NCI-H69 (cell line): Measurements from ENCODE around the gene USP7.
"Not testable (repeated sequence)": the region's sequence is repeated elsewhere in the genome, so short reads cannot be mapped to it uniquely, and the experiment has no call there.

Experiments used
- DNase-seq: peaks from one replicate; lab custom pipeline; 2025; lab: John Stamatoyannopoulos, UW

The USP7 gene

DNA sequence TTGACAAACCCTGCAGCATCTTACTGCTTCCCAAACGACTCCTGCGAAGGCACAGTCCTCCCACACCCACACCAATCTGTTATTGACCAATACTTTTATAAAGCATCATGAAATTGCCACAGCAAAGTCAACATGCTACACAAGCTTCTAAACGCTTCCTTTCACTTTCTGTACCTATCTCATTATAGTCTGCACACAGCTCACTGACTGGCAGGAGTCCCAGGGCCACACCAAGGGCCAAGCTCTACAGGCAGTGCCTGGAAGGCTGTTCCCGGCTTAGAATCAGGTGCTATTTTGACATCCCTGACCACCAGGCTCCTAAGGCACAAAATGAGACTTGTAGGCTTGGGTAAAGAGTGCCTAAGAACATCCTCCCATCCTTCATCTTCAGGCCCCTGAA is 39.5 kb downstream of the USP7 start:
- no peak for DNase-seq

DNA sequence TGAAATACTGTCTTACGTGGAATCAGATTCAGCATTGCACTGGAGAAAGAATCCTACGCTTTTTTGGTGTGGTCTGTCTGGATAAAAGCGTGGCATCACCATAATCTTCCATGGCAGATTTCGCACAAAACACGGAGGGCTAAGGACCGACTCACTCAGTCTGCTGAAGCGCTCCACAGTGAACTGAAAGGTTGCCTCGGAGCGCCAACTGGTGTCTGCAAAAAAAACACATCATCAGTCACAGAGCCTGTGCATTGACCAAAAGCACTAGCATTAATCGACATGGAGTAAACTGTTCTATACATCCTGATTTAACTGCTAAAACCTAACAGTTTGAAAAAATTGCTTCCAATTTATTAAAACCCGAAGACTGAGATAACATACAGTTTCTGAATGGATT is 40.5 kb downstream of the USP7 start:
- no peak for DNase-seq

DNA sequence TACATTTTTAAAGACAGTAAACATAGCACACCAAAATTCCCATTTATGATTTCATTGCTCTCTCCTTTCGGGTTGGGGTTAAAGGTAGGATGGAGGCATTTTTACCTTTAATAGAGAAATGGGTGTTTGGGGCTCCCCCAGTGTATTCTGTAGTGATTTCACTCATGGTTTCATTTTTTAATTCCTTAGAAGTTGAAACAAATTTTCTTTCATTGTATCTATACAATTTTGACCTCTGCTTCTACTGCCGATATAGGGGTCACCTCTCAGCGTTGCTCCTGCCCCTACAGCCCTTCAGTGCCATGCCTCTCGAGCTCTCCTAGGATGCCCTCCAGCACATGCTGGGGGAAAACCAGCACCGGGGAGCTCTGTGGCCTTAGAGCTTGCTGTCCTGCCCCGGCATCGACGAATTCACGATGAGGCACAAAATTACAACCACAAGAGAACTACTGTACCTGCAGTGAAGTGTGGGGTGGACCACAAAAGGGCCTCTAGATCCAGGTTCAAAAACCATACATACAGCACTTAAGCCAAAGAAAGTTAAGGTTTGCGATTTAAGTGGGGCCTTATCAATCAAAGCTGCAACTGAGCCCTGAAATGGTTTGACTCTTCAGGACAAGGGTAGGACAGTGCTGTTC is 42.2 kb downstream of the USP7 start:
- no peak for DNase-seq

GRCh38 chr16:8920645-8921346 is 42.9 kb downstream of the USP7 start:
- no peak for DNase-seq

GRCh38 chr16:8919934-8920462 is 43.7 kb downstream of the USP7 start:
- DNase-seq, result peak; percentile 61

DNA sequence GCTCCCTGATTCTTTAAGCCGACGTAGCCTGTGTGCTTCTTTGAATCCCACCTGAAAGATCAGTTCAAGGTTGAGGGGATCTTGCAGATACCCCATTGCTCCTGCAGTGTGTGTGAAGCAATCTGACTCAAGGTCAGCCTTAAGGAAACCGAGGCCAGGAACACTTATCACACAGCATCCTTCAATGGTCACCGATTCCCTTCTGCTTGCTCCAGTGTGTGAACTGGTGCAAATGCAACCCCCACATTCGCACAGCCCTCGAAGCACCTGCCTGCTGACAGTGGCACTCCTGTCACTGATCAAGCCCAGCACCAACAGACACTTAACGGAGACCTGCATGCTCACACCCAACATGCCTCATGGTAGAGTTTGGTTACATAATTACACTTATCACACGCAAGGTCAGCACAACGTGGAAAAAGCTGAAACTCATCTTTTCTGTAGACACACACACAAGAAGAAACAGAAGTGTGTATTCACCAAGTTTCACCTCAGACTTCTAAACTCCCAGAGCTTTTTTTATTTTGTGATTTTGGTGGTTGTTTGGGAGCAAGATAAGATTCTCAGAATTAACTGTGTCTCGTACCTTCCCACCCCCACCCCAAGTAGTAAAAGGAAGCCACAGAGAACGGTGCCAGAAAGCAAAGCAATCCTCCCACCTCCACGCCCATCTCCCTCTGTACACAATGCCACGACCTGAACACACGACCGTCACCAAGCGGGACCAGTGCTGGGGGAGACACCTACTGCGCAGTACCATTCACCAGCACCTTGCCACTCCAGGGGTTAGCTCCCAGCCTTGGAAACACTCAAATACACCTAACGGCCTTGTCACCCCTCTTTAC is 44.4 kb downstream of the USP7 start:
- DNase-seq, result no peak

DNA sequence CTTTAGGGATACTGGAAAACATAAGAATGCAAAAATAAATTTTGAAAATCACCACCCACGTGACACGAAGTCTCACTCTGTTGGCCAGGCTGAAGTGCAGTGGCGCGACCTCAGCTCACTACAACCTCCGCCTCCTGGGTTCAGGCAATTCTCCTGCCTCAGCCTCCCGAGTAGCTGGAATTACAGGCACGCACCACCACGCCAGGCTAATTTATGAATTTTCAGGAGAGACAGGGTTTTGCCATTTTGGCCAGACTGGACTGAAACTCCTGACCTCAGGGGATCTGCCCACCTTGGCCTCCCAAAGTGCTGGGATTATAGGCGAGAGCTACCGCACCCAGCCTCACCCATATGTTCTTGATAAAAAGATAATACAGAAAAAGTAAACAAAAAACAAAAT is 46.4 kb downstream of the USP7 start:
- DNase-seq, result not testable (repeated sequence)

GRCh38 chr16:8916541-8917225 is 47.0 kb downstream of the USP7 start:
- DNase-seq, result no peak

DNA sequence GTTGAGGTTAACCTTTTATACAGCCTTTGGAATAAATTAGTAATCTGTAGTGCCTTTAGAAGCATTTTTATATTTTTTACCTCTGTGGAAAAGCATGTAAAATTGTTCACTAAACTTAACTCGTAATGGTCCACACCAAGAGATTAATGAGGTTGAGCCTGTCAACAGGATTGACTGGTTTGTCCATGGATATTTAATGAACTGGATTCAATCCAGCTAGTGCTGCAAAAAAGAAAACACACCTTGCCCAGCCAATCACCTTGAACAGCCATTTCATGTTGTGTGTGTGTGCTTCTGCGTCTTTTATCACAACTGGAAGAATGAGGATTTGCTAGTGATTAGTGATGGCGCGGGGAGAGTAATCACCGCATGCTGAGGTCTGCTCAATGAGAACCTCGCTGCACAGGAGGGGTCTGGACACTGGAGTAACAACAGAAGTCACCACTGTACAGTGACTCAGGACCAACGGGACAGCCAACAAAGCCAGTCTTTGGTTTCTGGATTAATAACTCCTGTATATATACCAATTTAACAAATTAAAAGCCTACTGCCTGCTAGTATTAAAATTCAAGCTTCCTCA is 47.9 kb downstream of the USP7 start:
- DNase-seq, result no peak

- DNase-seq, result no peak
Observed at GRCh38 chr16:8914098-8914497, 49.6 kb downstream of the USP7 start.

- no peak for DNase-seq
Observed at GRCh38 chr16:8912793-8913192, 50.9 kb downstream of the USP7 start.

DNA sequence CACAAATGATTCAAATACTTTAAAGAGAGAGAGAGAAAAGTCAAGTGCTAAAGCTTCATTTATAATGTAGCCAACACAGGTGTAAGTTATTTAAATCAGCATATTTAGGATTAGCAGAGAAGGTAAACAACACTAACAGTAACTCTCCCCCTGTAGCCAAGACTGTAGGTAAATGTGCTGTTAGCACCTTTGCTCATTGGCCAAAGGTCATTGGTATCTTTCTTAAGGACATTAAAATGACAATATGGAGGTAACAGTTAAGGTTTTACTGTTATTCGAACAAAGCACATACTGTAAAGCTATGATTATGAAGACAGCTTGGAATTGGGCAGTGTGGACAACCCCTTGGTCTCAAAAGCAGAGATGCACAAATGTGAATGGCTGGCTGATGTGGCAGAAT is 52.9 kb downstream of the USP7 start:
- no peak for DNase-seq

DNA sequence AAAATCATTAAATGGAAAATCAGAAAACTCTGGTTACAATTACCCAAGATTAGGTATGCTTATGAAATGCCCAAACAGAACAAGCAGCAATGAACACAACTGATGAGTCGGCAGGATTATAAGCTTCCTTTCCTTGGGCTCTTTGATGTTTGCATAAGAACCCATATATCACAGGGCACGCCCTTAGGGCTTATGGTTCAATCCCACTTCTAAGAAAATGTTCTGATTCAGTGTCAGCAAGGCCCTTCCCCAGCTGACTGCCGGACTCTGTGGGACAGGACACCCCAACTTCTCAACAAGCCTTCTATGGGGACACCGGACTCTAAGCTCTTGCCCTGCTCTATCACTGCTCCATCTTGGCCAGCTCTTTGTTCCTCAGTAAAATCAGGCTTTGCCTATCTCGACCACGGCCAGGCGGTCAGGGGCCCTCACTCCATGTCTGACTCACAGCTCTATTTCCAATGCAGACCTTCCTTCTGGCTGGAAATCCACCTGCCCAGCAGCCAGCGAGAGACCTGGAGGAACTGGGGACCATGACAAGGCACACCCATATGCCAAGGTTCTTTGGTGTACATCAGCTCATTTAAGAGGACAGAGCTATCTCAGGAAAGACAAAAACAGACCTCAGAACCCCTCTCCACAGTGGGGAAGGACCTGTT is 54.8 kb downstream of the USP7 start:
- DNase-seq, result no peak

GRCh38 chr16:8907096-8907495 is 56.6 kb downstream of the USP7 start:
- no peak for DNase-seq

- peak; percentile 17 for DNase-seq
Observed at GRCh38 chr16:8905795-8906591, 57.7 kb downstream of the USP7 start.

GRCh38 chr16:8905168-8905762 is 58.4 kb downstream of the USP7 start:
- peak; percentile 56 for DNase-seq

- DNase-seq, result no peak
Observed at GRCh38 chr16:8904018-8904430, 59.7 kb downstream of the USP7 start.

DNA sequence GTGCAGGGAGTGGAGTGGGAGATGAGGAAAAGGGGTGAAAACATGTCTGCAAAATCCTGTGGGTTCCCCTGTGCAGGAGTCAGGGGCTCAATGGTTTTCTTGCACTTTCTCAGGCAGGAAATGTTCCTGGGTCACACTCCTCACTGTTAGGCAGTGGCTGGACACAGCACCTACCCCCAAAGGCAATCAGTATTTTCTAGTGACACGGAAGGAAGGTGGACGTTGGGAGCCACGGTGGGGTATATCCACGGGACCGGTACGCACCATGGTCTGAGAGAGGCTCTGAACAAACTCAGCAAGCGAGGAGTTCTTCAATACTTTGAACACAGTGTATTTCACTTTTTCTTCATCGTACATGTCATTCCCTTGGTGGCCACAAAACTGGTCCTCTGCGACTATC is 60.7 kb downstream of the USP7 start:
- no peak for DNase-seq

DNA sequence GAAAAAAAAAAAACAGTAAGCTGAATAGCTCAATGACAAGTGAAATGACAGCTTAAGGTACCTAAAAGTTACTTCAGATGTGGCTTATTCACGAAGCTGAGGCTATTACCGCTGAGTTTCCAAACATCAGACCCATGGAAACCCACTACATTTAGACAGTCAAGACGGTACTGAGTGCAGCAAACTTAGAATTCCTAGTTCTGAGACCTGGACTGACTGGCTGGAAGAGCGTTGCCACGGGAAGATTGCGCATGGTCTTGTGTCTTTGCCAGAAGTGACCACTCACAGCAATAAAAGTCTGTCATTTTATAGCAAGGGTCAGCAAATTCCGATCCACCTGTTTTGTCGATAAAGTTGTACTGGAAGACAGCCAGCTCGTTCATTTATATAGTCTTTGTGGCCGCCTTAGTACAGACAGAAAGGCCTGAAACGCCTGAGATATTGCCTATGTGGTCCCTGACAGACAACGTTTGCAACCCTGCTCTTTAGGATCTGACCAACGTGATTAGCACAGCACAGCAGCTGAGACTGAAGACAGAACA is 62.3 kb downstream of the USP7 start:
- DNase-seq, result no peak

DNA sequence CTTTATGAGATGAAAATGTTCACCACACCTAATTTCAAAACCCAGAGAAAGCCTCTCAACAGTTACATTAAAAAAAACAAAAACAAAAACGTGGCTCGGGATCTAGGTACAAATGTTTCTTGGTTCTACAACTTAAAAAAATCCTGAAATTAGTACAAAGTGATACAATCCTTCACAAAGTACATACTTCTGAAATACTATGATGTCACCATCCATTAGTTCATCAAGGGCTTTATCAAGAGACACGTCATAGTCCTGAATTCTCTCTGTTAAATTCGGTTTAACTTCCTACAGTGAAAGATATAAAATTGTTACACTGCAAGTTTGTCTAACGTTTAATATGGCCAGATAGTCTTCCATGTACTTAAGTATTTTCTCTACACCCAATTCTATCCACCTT is 63.4 kb downstream of the USP7 start:
- DNase-seq, result no peak
